A673 (cell line): ENCODE data around the gene NRXN3.

Experiments
- EZH2 ChIP-seq: fragments of 200-600 bp; sonication (generic); IDR thresholded peaks from 2 replicates; pipeline ENCODE4 v1.6.1; 2017; ENCODE audit warnings: borderline replicate concordance, low read depth, mild to moderate bottlenecking, mixed read lengths, antibody characterized with exemption, low read length; ENCODE audit not compliant: poor library complexity, severe bottlenecking
- TF ChIP-seq, protein P1 (sequence below): fragments of 300-800, 200-600 bp; sonication (generic); conservative IDR thresholded peaks from 2 replicates; pipeline ENCODE4 v1.5.1; 2017; ENCODE audit warnings: low read depth, mild to moderate bottlenecking, antibody characterized with exemption, low read length, moderate library complexity, mixed read lengths

DNA sequence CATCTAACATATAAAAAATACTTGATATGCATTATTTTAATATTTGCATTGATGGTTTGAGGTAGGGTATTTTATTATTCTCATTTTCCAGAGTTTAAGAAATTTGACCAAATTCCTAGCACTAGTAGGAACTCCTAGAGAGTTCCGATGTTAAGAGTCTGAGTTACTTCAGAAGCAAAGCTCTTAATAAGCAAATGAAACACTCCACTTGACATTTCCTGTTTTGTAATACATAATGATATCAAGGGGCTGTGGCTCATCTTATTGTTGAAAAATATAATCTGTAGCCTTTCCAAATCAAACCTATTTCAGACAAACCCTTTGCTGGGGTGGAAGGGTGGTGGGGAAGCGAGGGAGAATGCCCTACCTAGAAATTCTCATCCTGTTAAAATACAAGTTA lies 1685.6 kb downstream of the NRXN3 start:
- TF ChIP-seq, protein P1, sequence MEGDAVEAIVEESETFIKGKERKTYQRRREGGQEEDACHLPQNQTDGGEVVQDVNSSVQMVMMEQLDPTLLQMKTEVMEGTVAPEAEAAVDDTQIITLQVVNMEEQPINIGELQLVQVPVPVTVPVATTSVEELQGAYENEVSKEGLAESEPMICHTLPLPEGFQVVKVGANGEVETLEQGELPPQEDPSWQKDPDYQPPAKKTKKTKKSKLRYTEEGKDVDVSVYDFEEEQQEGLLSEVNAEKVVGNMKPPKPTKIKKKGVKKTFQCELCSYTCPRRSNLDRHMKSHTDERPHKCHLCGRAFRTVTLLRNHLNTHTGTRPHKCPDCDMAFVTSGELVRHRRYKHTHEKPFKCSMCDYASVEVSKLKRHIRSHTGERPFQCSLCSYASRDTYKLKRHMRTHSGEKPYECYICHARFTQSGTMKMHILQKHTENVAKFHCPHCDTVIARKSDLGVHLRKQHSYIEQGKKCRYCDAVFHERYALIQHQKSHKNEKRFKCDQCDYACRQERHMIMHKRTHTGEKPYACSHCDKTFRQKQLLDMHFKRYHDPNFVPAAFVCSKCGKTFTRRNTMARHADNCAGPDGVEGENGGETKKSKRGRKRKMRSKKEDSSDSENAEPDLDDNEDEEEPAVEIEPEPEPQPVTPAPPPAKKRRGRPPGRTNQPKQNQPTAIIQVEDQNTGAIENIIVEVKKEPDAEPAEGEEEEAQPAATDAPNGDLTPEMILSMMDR, result no peak
- TF ChIP-seq EZH2, result no peak
